K562 (cell line): ENCODE data around the gene CSTB. TPM values are rescaled to one million over a fixed set of nuclear protein-coding genes. Genes with fewer than 3 reads are reported as not detected.
A peak's percentile ranks its signal among the peaks of the same experiment; 100 is the strongest.

Source experiments
- ARHGAP35 ChIP-seq: fragments of 450-650 bp; IDR thresholded peaks from 2 replicates; pipeline ENCODE4 v1.6.1; 2018; ENCODE audit not compliant: partially characterized antibody
- C11orf30 ChIP-seq: fragments of 450-650 bp; IDR thresholded peaks from 2 replicates; pipeline ENCODE4 v1.6.1; 2016; ENCODE audit warnings: low read depth, mild to moderate bottlenecking
- CAMTA2 ChIP-seq: fragments of 250-450 bp; sonication (Bioruptor Pico); conservative IDR thresholded peaks from 2 replicates; pipeline ENCODE4 v1.5.1; 2022
- EHMT2 ChIP-seq: fragments of 450-650 bp; IDR thresholded peaks from 2 replicates; pipeline ENCODE4 v1.6.1; 2018; ENCODE audit warnings: antibody characterized with exemption
- ELF4 ChIP-seq: fragments of 450-650 bp; formaldehyde crosslinking; IDR thresholded peaks from 2 replicates; pipeline ENCODE4 v1.4.0; 2022; ENCODE audit warnings: missing genetic modification characterization
- FOSL1 ChIP-seq: fragments of 200-800 bp; sonication (Bioruptor generic); conservative IDR thresholded peaks from 2 replicates; pipeline ENCODE4 v1.6.1; 2016; ENCODE audit warnings: missing genetic modification characterization, missing compliant biosample characterization
- FOXM1 ChIP-seq, 2 experiments: fragments of 450-650 bp in 1 of 2; sonication (generic) in 1 of 2; formaldehyde crosslinking in 1 of 2; IDR thresholded peaks; 2 replicates each; pipeline versions ENCODE4 v1.6.1 to v1.9.0; 2017 to 2022; ENCODE audit warnings: low read depth in 2 of 2, mild to moderate bottlenecking in 2 of 2, missing genetic modification reagents in 1 of 2, moderate library complexity in 1 of 2
- HCFC1 ChIP-seq: IDR thresholded peaks from 2 replicates; pipeline ENCODE4 v1.6.1; 2012; ENCODE audit warnings: low read depth, low read length, improper control_type of control experiment
- JUNB ChIP-seq: fragments of 450-650 bp; formaldehyde crosslinking; conservative IDR thresholded peaks from 2 replicates; pipeline ENCODE4 v1.4.0; 2020; ENCODE audit warnings: mild to moderate bottlenecking
- JUND ChIP-seq, 2 experiments: IDR thresholded peaks; 2 replicates in 1 of 2; 3 replicates in 1 of 2; pipeline ENCODE4 v1.6.1; 2011; ENCODE audit warnings: borderline replicate concordance in 2 of 2, low read depth in 2 of 2, low read length in 2 of 2, improper control_type of control experiment in 1 of 2, missing biosample characterization in 1 of 2, missing genetic modification characterization in 1 of 2, missing genetic modification reagents in 1 of 2
- LCOR ChIP-seq: sonication (generic); formaldehyde crosslinking; IDR thresholded peaks from 2 replicates; pipeline ENCODE4 v1.8.0; 2022; ENCODE audit warnings: mild to moderate bottlenecking, missing genetic modification reagents
- MEIS2 ChIP-seq: fragments of 450-650 bp; IDR thresholded peaks from 2 replicates; pipeline ENCODE4 v1.6.1; 2014; ENCODE audit warnings: mild to moderate bottlenecking; ENCODE audit not compliant: partially characterized antibody
- NR2C1 ChIP-seq, 2 experiments: fragments of 450-650 bp; IDR thresholded peaks; 2 replicates each; pipeline ENCODE4 v1.6.1; 2017; ENCODE audit warnings: mild to moderate bottlenecking in 2 of 2, antibody characterized with exemption in 1 of 2, inconsistent platforms in 1 of 2, missing compliant biosample characterization in 1 of 2, missing genetic modification characterization in 1 of 2
- PHF8 ChIP-seq: fragments of 200-600 bp; sonication (generic); IDR thresholded peaks from 2 replicates; pipeline ENCODE4 v1.6.1; 2012; ENCODE audit warnings: mixed run types, mild to moderate bottlenecking, inconsistent platforms, low read length, moderate library complexity, borderline replicate concordance
- PRDM10 ChIP-seq: fragments of 450-650 bp; IDR thresholded peaks from 2 replicates; pipeline ENCODE4 v1.6.1; 2018; ENCODE audit not compliant: partially characterized antibody
- TBL1XR1 ChIP-seq, 2 experiments: IDR thresholded peaks; 2 replicates each; pipeline ENCODE4 v1.6.1; 2012; ENCODE audit warnings: improper control_type of control experiment in 2 of 2, low read length in 2 of 2, mild to moderate bottlenecking in 1 of 2
- THRA ChIP-seq: fragments of 450-650 bp; IDR thresholded peaks from 2 replicates; pipeline ENCODE4 v1.6.1; 2017; ENCODE audit warnings: mild to moderate bottlenecking, moderate library complexity
- XRCC4 ChIP-seq: IDR thresholded peaks from one replicate; pipeline ENCODE4 v1.6.1; 2011; ENCODE audit not compliant: insufficient read depth, insufficient read length; ENCODE audit errors: extremely low read depth
- ZBTB2 ChIP-seq: fragments of 450-650 bp; IDR thresholded peaks from 2 replicates; pipeline ENCODE4 v1.6.1; 2016; ENCODE audit warnings: antibody characterized with exemption
- ZNF41 ChIP-seq: fragments of 250-450 bp; sonication (Bioruptor Pico); conservative IDR thresholded peaks from 2 replicates; pipeline ENCODE4 v1.4.0; 2020; ENCODE audit warnings: mild to moderate bottlenecking
- ZNF57 ChIP-seq: fragments of 450-650 bp; formaldehyde crosslinking; IDR thresholded peaks from 2 replicates; pipeline ENCODE4 v1.4.0; 2020; ENCODE audit warnings: mild to moderate bottlenecking, moderate library complexity
- polyA plus RNA-seq, 8 experiments: library from polyadenylated mRNA; depleted of rRNA in 4 of 8; stranded (reverse) in 5 of 8; unstranded in 3 of 8; fragments of >200 nt; fragmentation: Nextera tagmentation in 2 of 8; fragmentation: Illumina TruSeq in 1 of 8; extraction: Ambion mirVana in 2 of 8; extraction: Trizol in 1 of 8; gene quantifications; 2 replicates each; pipeline versions ENCODE4 v1.2.1 to v1.2.3, GENCODE V29; 2011 to 2014; ENCODE audit warnings: inconsistent platforms in 1 of 8, missing spikeins in 1 of 8
- total RNA-seq, 7 experiments: library from RNA; depleted of rRNA in 6 of 7; stranded (reverse); fragments of >200 nt in 6 of 7; fragmentation: Illumina TruSeq in 2 of 7; extraction: Trizol in 2 of 7; gene quantifications; 2 replicates each; pipeline versions ENCODE4 v1.2.1 to v1.2.3, GENCODE V29; 2011 to 2021; ENCODE audit warnings: low replicate concordance in 1 of 7

Gene CSTB
- total and polyA plus RNA-seq, 9 of the 15 experiments (the other 6 are each of a cell fraction or from before 2014, with no cell fraction given) = 12.4 to 65.0 (median 31.7) TPM

- TF ChIP-seq JUND (IDR thresholded peaks at IDR 0.05; ENCODE audit: borderline replicate concordance, low read depth, low read length) (peak; percentile 85), JUND (tag; IDR thresholded peaks at IDR 0.05; ENCODE audit: borderline replicate concordance, low read depth, low read length) (peak; percentile 74; the same call in 1 of the 3 replicates), MEIS2 (no peak), XRCC4 (no peak), NR2C1 (IDR thresholded peaks at IDR 0.05) (no peak), NR2C1 (tag; IDR thresholded peaks at IDR 0.05) (peak; percentile 58), ZNF41 (no peak; the same call in 1 of the 2 replicates), HCFC1 (peak; percentile 44), JUNB (CRISPR knock-in tag) (no peak), ARHGAP35 (no peak), ZNF57 (no peak), FOSL1 (tag) (peak; percentile 91), LCOR (CRISPR knock-in tag) (no peak), EHMT2 (no peak), TBL1XR1 (IDR thresholded peaks at IDR 0.05; ENCODE audit: low read length in 2 of 2) (peak; percentile 28 to 72; a peak in 2 of 4 replicates), PHF8 (peak; percentile 42; the same call in 1 of the 2 replicates), CAMTA2 (no peak; the same call in 1 of the 2 replicates), C11orf30 (peak; percentile 98), PRDM10 (peak; percentile 51), ELF4 (CRISPR knock-in tag) (peak; percentile 17; the same call in 1 of the 2 replicates), FOXM1 (IDR thresholded peaks at IDR 0.05; ENCODE audit: low read depth) (0 out of 2 replicates have a peak, but pooled peaks have one; percentile 17), FOXM1 (CRISPR knock-in tag; IDR thresholded peaks at IDR 0.05; ENCODE audit: low read depth) (no peak), THRA (no peak), ZBTB2 (0 out of 2 replicates have a peak, but pooled peaks have one; percentile 36)
These were observed 7.9 kb downstream of the CSTB start (continued) for GRCh38 chr21:43767984-43768867.
